Esophagus muscularis mucosa (tissue), 4 donors: Measurements from ENCODE around the gene ZNF674. TPM values are rescaled to one million over a fixed set of nuclear protein-coding genes. Genes with fewer than 3 reads are reported as not detected.

ENCODE experiments used
- DNase-seq: peaks from one replicate; pipeline ENCODE4 v3.0.0-alpha.2; 2017; ENCODE audit errors: extremely low spot score
- H3K27ac ChIP-seq, 4 donors: fragments of 200-600 bp; sonication (generic); replicated peaks in 1 of 4; 1 replicate in 3 of 4; 2 replicates in 1 of 4; pipeline ENCODE4 v1.5.1; 2016 to 2019; ENCODE audit warnings: mild to moderate bottlenecking in 1 of 4
- H3K27me3 ChIP-seq, 4 donors: fragments of 200-600 bp; sonication (generic); one replicate each; pipeline versions ENCODE4 v1.5.1 to v1.6.0; 2016 to 2019
- H3K36me3 ChIP-seq, 4 donors: fragments of 200-600 bp; sonication (generic); one replicate each; pipeline ENCODE4 v1.5.1; 2016 to 2019
- H3K4me1 ChIP-seq, 4 donors: fragments of 200-600 bp; sonication (generic); one replicate each; pipeline ENCODE4 v1.5.1; 2016 to 2019
- H3K4me3 ChIP-seq, 4 donors: fragments of 200-600 bp; sonication (generic); 1 replicate in 2 of 4; 2 replicates in 2 of 4; pipeline ENCODE4 v1.5.1; 2016 to 2019; ENCODE audit warnings: mild to moderate bottlenecking in 4 of 4, moderate library complexity in 1 of 4
- H3K9me3 ChIP-seq, 4 donors: fragments of 200-600 bp; sonication (generic); 1 replicate in 3 of 4; 2 replicates in 1 of 4; pipeline ENCODE4 v1.5.1; 2016 to 2019
- EP300 ChIP-seq: sonication (generic); formaldehyde crosslinking; IDR thresholded peaks from one replicate; pipeline ENCODE4 v1.6.1; 2017; ENCODE audit warnings: antibody characterized with exemption
- POLR2A ChIP-seq: fragments of 450-650 bp; IDR thresholded peaks from one replicate; pipeline ENCODE4 v1.6.1; 2017; ENCODE audit warnings: antibody characterized with exemption, moderate library complexity, mild to moderate bottlenecking, low read depth
- POLR2AphosphoS5 ChIP-seq, 2 donors: sonication (generic); formaldehyde crosslinking; IDR thresholded peaks; one replicate each; pipeline ENCODE4 v1.6.1; 2017; ENCODE audit warnings: antibody characterized with exemption in 2 of 2
- WGBS: methylation state at CpG from one replicate; pipeline ENCODE4 v1.1.5; 2018; 5-methylcytosine and 5-hydroxymethylcytosine counted together
- intact Hi-C: fragments of 100-400 bp; cut with DNase I; formaldehyde crosslinking; loops from one replicate; pipeline ENCODE4 v1.15.1; 2023
- total RNA-seq, 4 donors: library from RNA; depleted of rRNA; stranded (reverse); fragments of >200 nt; gene quantifications; one replicate each; pipeline versions ENCODE4 v1.1.0 to v1.2.1, GENCODE V29; 2016
- TF ChIP-seq, protein P1 (sequence below), 3 experiments: fragments of 200-600 bp in 2 of 3; fragments of 450-650 bp in 1 of 3; sonication (generic) in 2 of 3; IDR thresholded peaks; one replicate each; pipeline ENCODE4 v1.5.1; 2017 to 2019; ENCODE audit warnings: antibody characterized with exemption in 3 of 3, mild to moderate bottlenecking in 2 of 3, moderate library complexity in 1 of 3

Gene ZNF674
- total RNA-seq, 4 donors from 2014 or later = 2.0 to 5.0 (median 2.8) TPM

DNA sequence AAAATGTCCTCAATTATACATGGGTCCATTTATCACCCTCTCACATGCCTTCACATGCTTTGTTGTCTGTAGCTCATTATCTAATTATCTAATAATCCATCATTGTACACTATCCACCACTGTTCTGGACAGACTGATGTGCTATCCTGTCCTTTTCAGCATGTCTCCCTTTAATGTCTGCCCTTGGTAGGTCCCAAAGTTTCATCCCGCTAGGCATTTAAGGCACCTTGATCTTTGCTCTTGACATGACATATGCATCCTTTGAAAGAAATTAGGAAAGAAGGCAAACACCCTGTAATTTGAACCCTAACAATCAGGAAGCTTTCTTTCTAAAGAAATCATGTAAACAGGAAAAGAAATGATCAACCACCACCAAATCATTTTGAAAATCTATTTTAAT lies 34.0 kb upstream of the ZNF674 start:
- Histone ChIP-seq H3K36me3 (no peaks in the 10 kb centered on the region), H3K27me3 (peaks cover 0 to 9% (median 0%) of the 10 kb centered on the region in 4 donors), H3K27ac (no peak overlapping the region), H3K4me3 (no peak overlapping the region), H3K9me3 (no peaks in the 10 kb centered on the region), H3K4me1 (peaks cover 13 to 36% (median 28%) of the 10 kb centered on the region in 4 donors)
- intact Hi-C loops = no loop called here
- DNase-seq = no peak
- TF ChIP-seq POLR2AphosphoS5 (IDR thresholded peaks at IDR 0.05) = no peak
- TF ChIP-seq, protein P1, sequence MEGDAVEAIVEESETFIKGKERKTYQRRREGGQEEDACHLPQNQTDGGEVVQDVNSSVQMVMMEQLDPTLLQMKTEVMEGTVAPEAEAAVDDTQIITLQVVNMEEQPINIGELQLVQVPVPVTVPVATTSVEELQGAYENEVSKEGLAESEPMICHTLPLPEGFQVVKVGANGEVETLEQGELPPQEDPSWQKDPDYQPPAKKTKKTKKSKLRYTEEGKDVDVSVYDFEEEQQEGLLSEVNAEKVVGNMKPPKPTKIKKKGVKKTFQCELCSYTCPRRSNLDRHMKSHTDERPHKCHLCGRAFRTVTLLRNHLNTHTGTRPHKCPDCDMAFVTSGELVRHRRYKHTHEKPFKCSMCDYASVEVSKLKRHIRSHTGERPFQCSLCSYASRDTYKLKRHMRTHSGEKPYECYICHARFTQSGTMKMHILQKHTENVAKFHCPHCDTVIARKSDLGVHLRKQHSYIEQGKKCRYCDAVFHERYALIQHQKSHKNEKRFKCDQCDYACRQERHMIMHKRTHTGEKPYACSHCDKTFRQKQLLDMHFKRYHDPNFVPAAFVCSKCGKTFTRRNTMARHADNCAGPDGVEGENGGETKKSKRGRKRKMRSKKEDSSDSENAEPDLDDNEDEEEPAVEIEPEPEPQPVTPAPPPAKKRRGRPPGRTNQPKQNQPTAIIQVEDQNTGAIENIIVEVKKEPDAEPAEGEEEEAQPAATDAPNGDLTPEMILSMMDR (IDR thresholded peaks at IDR 0.05) = no peak
- TF ChIP-seq POLR2A = no peak
- no peak for TF ChIP-seq EP300
- 84% methylated on average over 1 of the region's 1 CpG for WGBS

DNA sequence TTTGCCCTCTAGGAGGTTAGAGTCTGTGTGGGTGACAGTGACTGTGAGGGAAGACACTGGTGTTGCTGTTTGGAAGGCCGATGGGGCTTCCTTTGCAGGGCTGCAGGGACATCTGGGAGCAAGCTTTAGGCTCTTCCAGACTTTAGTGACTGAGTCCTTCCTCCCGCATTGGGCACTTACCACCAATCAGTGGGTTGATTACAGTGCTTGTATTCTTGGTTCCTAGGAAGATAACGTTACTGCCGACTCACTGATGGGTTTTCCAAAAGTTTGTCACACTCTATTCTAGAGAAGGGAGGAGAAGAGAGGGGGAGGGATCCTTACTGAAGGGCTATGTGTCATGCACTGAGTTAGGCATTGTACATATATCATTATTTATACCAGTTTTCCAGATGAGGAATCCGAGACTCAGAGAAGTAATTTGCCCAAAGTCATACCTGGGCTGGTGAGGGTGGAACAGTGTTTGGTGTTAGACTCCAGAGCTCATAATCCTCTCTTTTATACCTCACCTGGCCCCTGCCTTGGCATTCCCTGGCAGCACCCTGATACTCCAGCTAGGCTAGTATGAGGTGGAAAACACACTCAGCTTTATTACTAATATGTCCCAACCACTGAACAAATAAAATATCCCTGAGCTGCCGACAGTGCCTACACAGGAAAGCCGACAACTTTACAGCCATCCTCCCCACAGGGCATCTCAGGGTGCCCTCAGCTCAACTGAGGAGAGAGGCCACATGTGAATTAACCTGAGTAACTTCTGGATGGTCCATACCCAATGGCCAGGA lies 32.2 kb upstream of the ZNF674 start:
- TF ChIP-seq, protein P1 (IDR thresholded peaks at IDR 0.05) = no peak
- no peak for TF ChIP-seq EP300
- TF ChIP-seq POLR2A = no peak
- no peak for TF ChIP-seq POLR2AphosphoS5 (IDR thresholded peaks at IDR 0.05)
- H3K4me3 ChIP-seq = no peak overlapping the region
- H3K4me1 ChIP-seq = peaks cover 7 to 29% (median 22%) of the 10 kb centered on the region in 4 donors
- peak overlapping the region in 2 of 4 donors; percentile 23 to 39 for H3K27ac ChIP-seq
- H3K27me3 ChIP-seq = peaks cover 0 to 9% (median 0%) of the 10 kb centered on the region in 4 donors
- peaks cover 0 to 8% (median 0%) of the 10 kb centered on the region in 4 donors for H3K9me3 ChIP-seq
- WGBS = 81% methylated on average over 7 of the region's 7 CpGs
- no peak for DNase-seq
- no peaks in the 10 kb centered on the region for H3K36me3 ChIP-seq
- intact Hi-C loops = no loop called here

DNA sequence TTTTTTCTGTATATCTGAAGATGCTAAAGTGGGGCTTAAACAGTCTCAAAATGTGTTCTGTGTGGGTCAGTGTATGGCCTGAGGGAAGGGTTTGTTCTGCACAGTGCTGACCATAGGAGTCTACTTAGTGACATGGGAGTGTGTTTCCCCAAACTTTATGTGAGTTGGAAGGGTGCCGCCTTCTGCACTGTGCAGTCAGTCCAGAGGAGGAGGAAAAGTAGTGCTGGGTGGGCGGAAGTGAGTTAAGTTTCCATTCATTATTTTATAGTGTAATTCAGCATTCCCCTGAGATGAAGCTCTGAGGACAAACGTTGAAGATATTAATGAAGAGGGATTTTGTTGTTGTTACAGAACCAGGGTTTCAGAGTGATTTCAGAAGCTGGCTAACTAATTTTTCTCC lies 31.2 kb upstream of the ZNF674 start:
- WGBS = 74% methylated on average over 3 of the region's 3 CpGs
- TF ChIP-seq POLR2AphosphoS5 (IDR thresholded peaks at IDR 0.05) (no peak), EP300 (no peak), POLR2A (no peak)
- TF ChIP-seq, protein P1 (IDR thresholded peaks at IDR 0.05) = no peak
- Histone ChIP-seq H3K4me3 (peak overlapping the region; percentile 58 to 71 (median 60)), H3K4me1 (peaks cover 7 to 27% (median 17%) of the 10 kb centered on the region in 4 donors), H3K27ac (peak overlapping the region in 3 of 4 donors; percentile 23 to 73 (median 43)), H3K27me3 (peaks cover 0 to 9% (median 0%) of the 10 kb centered on the region in 4 donors), H3K36me3 (no peaks in the 10 kb centered on the region), H3K9me3 (peaks cover 0 to 8% (median 0%) of the 10 kb centered on the region in 4 donors)
- intact Hi-C loops = no loop called here
- no peak for DNase-seq

DNA sequence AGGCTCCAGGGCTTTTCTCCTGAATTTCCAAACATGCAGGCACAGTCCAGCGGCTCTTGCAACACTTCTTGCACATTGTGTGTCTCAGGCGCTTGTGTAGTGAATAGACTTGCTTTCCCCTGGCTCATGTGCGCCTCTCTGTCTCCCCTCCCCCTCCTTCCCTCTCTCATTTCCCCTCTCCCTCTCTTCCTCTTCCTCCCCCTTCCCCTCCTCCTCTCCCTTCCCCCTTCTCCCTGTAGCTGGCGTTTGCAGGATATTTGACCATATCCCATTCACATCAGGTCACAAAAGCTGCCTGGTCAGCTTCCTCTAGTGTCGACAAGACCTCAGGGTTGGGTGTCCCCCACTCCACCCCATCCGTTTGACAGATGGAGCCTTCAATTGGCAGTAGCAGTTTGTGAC lies 30.8 kb upstream of the ZNF674 start:
- WGBS = 42% methylated on average over 6 of the region's 6 CpGs
- Histone ChIP-seq H3K4me1 (peaks cover 7 to 27% (median 17%) of the 10 kb centered on the region in 4 donors), H3K9me3 (peaks cover 0 to 8% (median 0%) of the 10 kb centered on the region in 4 donors), H3K4me3 (peak overlapping the region; percentile 58 to 71 (median 60)), H3K36me3 (no peaks in the 10 kb centered on the region), H3K27ac (peak overlapping the region; percentile 43 to 75 (median 67)), H3K27me3 (peaks cover 0 to 9% (median 0%) of the 10 kb centered on the region in 4 donors)
- intact Hi-C loops = no loop called here
- DNase-seq = no peak
- TF ChIP-seq POLR2A (no peak), POLR2AphosphoS5 (IDR thresholded peaks at IDR 0.05) (no peak), EP300 (no peak)
- TF ChIP-seq, protein P1 (IDR thresholded peaks at IDR 0.05) = no peak
